ENCODE measurements around the gene DDX10.

Gene DDX10

DNA sequence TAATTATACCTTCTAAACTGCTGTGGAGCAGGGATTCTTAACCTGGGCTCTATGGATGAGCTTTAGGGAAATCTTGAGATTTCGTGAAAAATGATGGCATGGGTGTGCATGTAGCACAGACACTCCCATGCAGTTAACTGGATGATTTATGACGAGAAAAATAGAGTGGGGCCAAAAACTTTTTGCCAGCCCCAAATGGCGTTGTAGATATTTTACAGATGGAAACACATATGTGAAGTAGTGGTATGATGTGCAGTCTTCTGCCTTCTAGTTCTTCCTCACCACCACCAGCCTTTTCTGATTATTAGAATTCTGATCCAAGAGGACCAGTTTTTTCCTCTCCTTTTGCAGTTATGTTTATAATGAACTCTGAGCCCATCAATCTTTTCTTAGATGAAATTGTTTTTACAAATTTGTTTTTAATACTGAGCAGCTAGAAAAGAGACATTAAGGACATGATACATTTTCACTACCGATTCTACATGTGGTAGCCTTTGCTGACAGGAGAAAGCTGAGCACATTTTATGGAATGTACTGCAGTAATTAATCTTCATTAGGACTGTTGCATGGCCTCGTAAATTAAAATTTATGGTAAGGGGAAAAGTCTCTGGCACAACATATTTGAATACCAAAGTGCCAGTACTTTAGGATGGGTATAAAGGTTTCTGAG lies 261.4 kb downstream of the DDX10 start:
- TF ChIP-seq NFIC (IDR thresholded peaks at IDR 0.05) (no peak), TCF12 (IDR thresholded peaks at IDR 0.05; ENCODE audit: low read depth) (no peak), EP300 (IDR thresholded peaks at IDR 0.05; ENCODE audit: borderline replicate concordance) (no peak), FOXM1 (IDR thresholded peaks at IDR 0.05; ENCODE audit: borderline replicate concordance, low read depth) (no peak), TEAD4 (IDR thresholded peaks at IDR 0.05) (no peak), TAF1 (IDR thresholded peaks at IDR 0.05; ENCODE audit: low read depth) (no peak), CEBPB (IDR thresholded peaks at IDR 0.05) (no peak), EGR1 (IDR thresholded peaks at IDR 0.05) (no peak), ZBTB7A (IDR thresholded peaks at IDR 0.05; ENCODE audit: low read depth) (no peak), RAD21 (IDR thresholded peaks at IDR 0.05; ENCODE audit: low read depth) (no peak), YY1 (IDR thresholded peaks at IDR 0.05; ENCODE audit: low read depth) (no peak), CREB1 (IDR thresholded peaks at IDR 0.05; ENCODE audit: low read depth) (no peak)
- TF ChIP-seq, protein P1, sequence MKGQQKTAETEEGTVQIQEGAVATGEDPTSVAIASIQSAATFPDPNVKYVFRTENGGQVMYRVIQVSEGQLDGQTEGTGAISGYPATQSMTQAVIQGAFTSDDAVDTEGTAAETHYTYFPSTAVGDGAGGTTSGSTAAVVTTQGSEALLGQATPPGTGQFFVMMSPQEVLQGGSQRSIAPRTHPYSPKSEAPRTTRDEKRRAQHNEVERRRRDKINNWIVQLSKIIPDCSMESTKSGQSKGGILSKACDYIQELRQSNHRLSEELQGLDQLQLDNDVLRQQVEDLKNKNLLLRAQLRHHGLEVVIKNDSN (IDR thresholded peaks at IDR 0.05): no peak
- TF ChIP-seq, protein P2, sequence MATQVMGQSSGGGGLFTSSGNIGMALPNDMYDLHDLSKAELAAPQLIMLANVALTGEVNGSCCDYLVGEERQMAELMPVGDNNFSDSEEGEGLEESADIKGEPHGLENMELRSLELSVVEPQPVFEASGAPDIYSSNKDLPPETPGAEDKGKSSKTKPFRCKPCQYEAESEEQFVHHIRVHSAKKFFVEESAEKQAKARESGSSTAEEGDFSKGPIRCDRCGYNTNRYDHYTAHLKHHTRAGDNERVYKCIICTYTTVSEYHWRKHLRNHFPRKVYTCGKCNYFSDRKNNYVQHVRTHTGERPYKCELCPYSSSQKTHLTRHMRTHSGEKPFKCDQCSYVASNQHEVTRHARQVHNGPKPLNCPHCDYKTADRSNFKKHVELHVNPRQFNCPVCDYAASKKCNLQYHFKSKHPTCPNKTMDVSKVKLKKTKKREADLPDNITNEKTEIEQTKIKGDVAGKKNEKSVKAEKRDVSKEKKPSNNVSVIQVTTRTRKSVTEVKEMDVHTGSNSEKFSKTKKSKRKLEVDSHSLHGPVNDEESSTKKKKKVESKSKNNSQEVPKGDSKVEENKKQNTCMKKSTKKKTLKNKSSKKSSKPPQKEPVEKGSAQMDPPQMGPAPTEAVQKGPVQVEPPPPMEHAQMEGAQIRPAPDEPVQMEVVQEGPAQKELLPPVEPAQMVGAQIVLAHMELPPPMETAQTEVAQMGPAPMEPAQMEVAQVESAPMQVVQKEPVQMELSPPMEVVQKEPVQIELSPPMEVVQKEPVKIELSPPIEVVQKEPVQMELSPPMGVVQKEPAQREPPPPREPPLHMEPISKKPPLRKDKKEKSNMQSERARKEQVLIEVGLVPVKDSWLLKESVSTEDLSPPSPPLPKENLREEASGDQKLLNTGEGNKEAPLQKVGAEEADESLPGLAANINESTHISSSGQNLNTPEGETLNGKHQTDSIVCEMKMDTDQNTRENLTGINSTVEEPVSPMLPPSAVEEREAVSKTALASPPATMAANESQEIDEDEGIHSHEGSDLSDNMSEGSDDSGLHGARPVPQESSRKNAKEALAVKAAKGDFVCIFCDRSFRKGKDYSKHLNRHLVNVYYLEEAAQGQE (IDR thresholded peaks at IDR 0.05; ENCODE audit: low read depth): no peak
- TF ChIP-seq, protein P3, sequence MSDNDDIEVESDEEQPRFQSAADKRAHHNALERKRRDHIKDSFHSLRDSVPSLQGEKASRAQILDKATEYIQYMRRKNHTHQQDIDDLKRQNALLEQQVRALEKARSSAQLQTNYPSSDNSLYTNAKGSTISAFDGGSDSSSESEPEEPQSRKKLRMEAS (IDR thresholded peaks at IDR 0.05): no peak

DNA sequence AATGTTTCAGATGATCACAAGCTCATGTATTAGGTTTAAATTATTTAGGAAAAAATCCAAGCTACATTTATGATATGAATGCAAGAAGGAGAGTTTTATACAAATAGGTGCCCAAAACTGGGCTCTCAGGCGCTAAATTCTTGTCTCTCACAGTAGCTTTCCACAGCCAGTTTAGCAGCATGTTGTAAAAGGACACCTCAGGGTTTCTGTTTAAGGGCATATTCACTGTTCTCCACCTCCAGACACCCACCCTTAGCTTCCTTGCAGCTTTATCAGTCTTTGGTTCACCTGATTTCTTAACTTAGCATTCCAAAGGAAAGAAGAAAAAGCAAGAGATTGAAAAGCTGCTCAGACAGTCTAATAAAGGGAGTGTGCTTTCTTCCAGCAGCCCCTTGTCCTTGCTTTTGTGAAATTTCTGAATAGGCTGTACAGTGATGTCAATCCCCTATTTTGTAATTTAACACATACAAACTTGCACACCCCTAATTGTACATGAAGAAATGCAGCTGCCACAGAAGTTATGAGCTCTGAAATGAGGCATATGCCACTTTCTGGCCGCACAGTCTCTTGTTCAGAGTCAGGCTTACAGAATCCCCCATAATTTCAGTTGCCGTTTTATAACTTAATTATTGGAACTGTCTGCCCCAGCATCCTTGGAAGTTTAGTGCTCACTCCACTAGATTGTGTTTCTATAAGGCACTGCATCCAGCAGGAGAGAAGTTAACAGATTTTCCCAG lies 262.1 kb downstream of the DDX10 start:
- TF ChIP-seq, protein P1 (IDR thresholded peaks at IDR 0.05): no peak
- TF ChIP-seq TAF1 (IDR thresholded peaks at IDR 0.05; ENCODE audit: low read depth) (no peak), CREB1 (IDR thresholded peaks at IDR 0.05; ENCODE audit: low read depth) (no peak), TCF12 (IDR thresholded peaks at IDR 0.05; ENCODE audit: low read depth) (no peak), TEAD4 (IDR thresholded peaks at IDR 0.05) (no peak), YY1 (IDR thresholded peaks at IDR 0.05; ENCODE audit: low read depth) (no peak), EGR1 (IDR thresholded peaks at IDR 0.05) (no peak)
- TF ChIP-seq, protein P2 (IDR thresholded peaks at IDR 0.05; ENCODE audit: low read depth): no peak

DNA sequence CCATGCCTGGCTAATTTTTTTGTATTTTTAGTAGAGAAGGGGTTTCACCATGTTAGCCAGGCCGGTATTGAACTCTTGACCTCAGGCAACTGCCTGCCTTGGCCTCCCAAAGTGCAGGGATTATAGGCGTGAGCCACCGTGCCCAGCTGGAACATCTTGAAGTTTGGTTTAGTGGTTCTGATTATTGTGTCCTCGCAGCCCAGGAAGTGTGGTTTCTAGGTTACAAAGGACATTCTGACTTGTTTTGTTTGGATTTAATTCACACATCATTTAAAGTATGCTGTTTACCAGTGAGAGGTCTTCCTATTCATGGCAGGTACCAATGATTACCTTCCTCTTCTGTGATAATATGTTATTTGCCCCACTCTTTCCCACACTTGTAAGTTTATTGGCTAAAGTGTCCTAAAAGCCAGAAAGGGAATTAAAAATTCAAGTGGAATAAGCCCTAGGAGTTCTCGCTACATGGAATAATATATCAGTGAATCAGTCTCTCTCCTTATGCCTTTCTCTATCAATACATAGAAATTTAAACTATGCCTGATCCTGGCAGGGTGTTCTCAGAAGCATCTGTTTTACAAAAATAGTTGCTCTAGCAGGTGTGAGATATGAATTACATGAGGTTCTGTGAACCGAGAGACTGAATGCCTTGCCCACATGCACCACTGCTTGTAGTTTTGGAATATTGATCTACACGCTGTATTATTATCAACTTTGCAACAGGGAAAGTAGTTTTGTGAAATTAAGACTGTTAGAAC lies 263.1 kb downstream of the DDX10 start:
- TF ChIP-seq EGR1 (IDR thresholded peaks at IDR 0.05) (no peak), FOXM1 (IDR thresholded peaks at IDR 0.05; ENCODE audit: borderline replicate concordance, low read depth) (no peak), RAD21 (IDR thresholded peaks at IDR 0.05; ENCODE audit: low read depth) (no peak), EP300 (IDR thresholded peaks at IDR 0.05; ENCODE audit: borderline replicate concordance) (no peak)
- TF ChIP-seq, protein P3 (IDR thresholded peaks at IDR 0.05): no peak
- TF ChIP-seq, protein P1 (IDR thresholded peaks at IDR 0.05): no peak

DNA sequence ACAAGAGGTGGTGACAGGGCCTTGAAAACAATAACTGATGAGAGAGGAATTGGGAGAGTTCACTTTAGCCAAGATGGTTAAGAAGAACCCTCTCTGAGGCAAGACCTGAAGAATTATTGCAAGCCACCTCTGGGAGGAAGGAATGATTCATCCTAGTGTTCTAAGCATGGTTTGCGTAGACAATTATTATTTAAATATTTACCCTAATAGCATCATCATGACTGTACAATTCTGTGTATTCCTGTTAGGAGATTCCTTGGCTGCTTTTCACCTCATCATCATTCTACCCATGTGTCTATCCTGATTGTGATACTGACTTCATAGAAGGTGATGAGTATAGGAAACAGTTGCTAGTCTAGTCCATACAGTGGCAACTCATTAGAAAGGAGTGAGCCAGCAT lies 264.4 kb downstream of the DDX10 start:
- TF ChIP-seq, protein P3 (IDR thresholded peaks at IDR 0.05): no peak
- TF ChIP-seq EGR1 (IDR thresholded peaks at IDR 0.05) (no peak), FOXM1 (IDR thresholded peaks at IDR 0.05; ENCODE audit: borderline replicate concordance, low read depth) (no peak), YY1 (IDR thresholded peaks at IDR 0.05; ENCODE audit: low read depth) (no peak), RAD21 (IDR thresholded peaks at IDR 0.05; ENCODE audit: low read depth) (no peak), CEBPB (IDR thresholded peaks at IDR 0.05) (no peak), EP300 (IDR thresholded peaks at IDR 0.05; ENCODE audit: borderline replicate concordance) (no peak), TCF12 (IDR thresholded peaks at IDR 0.05; ENCODE audit: low read depth) (no peak), ZBTB7A (IDR thresholded peaks at IDR 0.05; ENCODE audit: low read depth) (no peak), TAF1 (IDR thresholded peaks at IDR 0.05; ENCODE audit: low read depth) (no peak)
- TF ChIP-seq, protein P1 (IDR thresholded peaks at IDR 0.05): no peak
